Neural cell (in vitro differentiated cells): Measurements from ENCODE around the gene ATXN2L.

ENCODE experiments used
- POLR2AphosphoS5 ChIP-seq: IDR thresholded peaks from 2 replicates; pipeline ENCODE4 v1.6.1; 2012
- TAF1 ChIP-seq: IDR thresholded peaks from 2 replicates; pipeline ENCODE4 v1.6.1; 2012; ENCODE audit warnings: low read depth
- TF ChIP-seq, protein P1 (sequence below): fragments of 450-650 bp; IDR thresholded peaks from 2 replicates; pipeline ENCODE4 v1.5.1; 2014; ENCODE audit warnings: antibody characterized with exemption, mild to moderate bottlenecking, moderate library complexity; ENCODE audit not compliant: poor library complexity, severe bottlenecking
- TF ChIP-seq, protein P2 (sequence below): IDR thresholded peaks from 2 replicates; pipeline ENCODE4 v1.6.1; 2012; ENCODE audit warnings: borderline replicate concordance

DNA sequence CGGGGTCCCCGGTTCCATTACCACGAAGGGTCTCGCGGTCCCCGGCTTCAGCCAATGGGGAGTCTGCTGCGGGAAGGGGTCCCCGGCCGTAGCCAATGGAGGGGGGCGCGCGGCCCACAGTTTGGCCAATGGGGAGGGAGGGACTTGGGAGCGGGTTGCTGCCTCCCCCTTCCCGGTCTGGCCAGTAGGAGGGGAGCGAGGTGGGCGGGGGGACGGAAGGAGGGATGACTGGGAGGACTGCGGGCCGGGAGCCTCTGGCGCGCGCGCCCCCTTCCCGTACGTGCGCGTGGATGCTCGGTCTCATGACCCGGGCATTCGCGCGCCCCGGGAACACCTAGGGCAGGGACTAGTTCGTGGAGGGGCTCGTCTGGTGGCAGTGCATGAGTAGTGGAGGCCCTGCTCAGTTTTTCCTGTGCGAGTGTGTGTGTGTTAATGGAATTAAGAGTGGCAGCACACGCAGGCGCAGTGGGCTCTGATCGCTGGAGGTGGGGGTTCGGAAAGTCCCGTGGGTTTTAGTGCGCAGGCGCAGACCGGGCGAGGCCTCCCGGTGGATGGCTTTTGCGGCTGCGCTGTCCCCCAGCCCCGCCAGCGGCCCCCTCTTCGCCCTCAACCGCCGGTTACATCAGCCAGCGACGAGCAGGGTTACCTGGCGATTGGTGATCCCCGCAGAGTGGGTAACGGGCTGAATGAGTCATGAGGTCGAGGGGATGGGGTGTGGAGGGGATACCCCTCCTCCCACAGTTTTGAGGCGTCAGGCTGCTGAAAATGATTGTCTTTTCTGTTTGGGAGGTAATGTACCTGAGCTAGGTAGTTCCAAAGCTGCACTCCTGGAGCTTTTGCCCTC, 1.3 kb downstream of the ATXN2L start:
- TF ChIP-seq, protein P1, sequence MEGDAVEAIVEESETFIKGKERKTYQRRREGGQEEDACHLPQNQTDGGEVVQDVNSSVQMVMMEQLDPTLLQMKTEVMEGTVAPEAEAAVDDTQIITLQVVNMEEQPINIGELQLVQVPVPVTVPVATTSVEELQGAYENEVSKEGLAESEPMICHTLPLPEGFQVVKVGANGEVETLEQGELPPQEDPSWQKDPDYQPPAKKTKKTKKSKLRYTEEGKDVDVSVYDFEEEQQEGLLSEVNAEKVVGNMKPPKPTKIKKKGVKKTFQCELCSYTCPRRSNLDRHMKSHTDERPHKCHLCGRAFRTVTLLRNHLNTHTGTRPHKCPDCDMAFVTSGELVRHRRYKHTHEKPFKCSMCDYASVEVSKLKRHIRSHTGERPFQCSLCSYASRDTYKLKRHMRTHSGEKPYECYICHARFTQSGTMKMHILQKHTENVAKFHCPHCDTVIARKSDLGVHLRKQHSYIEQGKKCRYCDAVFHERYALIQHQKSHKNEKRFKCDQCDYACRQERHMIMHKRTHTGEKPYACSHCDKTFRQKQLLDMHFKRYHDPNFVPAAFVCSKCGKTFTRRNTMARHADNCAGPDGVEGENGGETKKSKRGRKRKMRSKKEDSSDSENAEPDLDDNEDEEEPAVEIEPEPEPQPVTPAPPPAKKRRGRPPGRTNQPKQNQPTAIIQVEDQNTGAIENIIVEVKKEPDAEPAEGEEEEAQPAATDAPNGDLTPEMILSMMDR, result peak; percentile 34
- TF ChIP-seq TAF1 (peak; percentile 22), POLR2AphosphoS5 (peak; percentile 85)
- TF ChIP-seq, protein P2, sequence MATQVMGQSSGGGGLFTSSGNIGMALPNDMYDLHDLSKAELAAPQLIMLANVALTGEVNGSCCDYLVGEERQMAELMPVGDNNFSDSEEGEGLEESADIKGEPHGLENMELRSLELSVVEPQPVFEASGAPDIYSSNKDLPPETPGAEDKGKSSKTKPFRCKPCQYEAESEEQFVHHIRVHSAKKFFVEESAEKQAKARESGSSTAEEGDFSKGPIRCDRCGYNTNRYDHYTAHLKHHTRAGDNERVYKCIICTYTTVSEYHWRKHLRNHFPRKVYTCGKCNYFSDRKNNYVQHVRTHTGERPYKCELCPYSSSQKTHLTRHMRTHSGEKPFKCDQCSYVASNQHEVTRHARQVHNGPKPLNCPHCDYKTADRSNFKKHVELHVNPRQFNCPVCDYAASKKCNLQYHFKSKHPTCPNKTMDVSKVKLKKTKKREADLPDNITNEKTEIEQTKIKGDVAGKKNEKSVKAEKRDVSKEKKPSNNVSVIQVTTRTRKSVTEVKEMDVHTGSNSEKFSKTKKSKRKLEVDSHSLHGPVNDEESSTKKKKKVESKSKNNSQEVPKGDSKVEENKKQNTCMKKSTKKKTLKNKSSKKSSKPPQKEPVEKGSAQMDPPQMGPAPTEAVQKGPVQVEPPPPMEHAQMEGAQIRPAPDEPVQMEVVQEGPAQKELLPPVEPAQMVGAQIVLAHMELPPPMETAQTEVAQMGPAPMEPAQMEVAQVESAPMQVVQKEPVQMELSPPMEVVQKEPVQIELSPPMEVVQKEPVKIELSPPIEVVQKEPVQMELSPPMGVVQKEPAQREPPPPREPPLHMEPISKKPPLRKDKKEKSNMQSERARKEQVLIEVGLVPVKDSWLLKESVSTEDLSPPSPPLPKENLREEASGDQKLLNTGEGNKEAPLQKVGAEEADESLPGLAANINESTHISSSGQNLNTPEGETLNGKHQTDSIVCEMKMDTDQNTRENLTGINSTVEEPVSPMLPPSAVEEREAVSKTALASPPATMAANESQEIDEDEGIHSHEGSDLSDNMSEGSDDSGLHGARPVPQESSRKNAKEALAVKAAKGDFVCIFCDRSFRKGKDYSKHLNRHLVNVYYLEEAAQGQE, result peak; percentile 82
